GM12878 (cell line): ENCODE measurements around the gene UBASH3A.

ENCODE experiments used
- BMI1 ChIP-seq: fragments of 450-650 bp; IDR thresholded peaks from 2 replicates; pipeline ENCODE4 v1.6.1; 2016; ENCODE audit warnings: mild to moderate bottlenecking, moderate library complexity, borderline replicate concordance
- CTCF ChIP-seq, 3 experiments: IDR thresholded peaks in 2 of 3; conservative IDR thresholded peaks in 1 of 3; 2 replicates each; pipeline ENCODE4 v1.5.1; 2011; ENCODE audit warnings: low read depth in 3 of 3, low read length in 3 of 3, mild to moderate bottlenecking in 3 of 3, control low read depth in 2 of 3, moderate library complexity in 2 of 3, inconsistent platforms in 1 of 3, mixed read lengths in 1 of 3; ENCODE audit not compliant: control insufficient read depth in 2 of 3, insufficient read depth in 1 of 3; ENCODE audit errors: extremely low read depth in 1 of 3
- E2F4 ChIP-seq: IDR thresholded peaks from 2 replicates; pipeline ENCODE4 v1.6.1; 2012; ENCODE audit warnings: low read depth, low read length, improper control_type of control experiment
- FOS ChIP-seq: IDR thresholded peaks from 3 replicates; pipeline ENCODE4 v1.6.1; 2011; ENCODE audit warnings: borderline replicate concordance; ENCODE audit not compliant: insufficient read length; ENCODE audit errors: extremely low read depth
- NFYB ChIP-seq: IDR thresholded peaks from 2 replicates; pipeline ENCODE4 v1.6.1; 2011; ENCODE audit warnings: low read depth, mild to moderate bottlenecking, low read length, improper control_type of control experiment, moderate library complexity; ENCODE audit not compliant: insufficient read depth
- POLR2A ChIP-seq: IDR thresholded peaks from 2 replicates; pipeline ENCODE4 v1.6.1; 2011; ENCODE audit warnings: low read depth, mild to moderate bottlenecking, low read length
- TCF12 ChIP-seq: IDR thresholded peaks from 2 replicates; pipeline ENCODE4 v1.6.1; 2011; ENCODE audit warnings: low read depth, mild to moderate bottlenecking, low read length
- YY1 ChIP-seq: IDR thresholded peaks from 2 replicates; pipeline ENCODE4 v1.6.1; 2011; ENCODE audit warnings: low read depth, mild to moderate bottlenecking, low read length
- ZBTB33 ChIP-seq: fragments of 450-650 bp; IDR thresholded peaks from 2 replicates; pipeline ENCODE4 v1.6.1; 2017; ENCODE audit warnings: mild to moderate bottlenecking
- ZZZ3 ChIP-seq: IDR thresholded peaks from 2 replicates; pipeline ENCODE4 v1.6.1; 2011; ENCODE audit warnings: low read depth; ENCODE audit not compliant: control insufficient read depth, insufficient read length
- TF ChIP-seq, protein P1 (sequence below): fragments of 450-650 bp; IDR thresholded peaks from 2 replicates; pipeline ENCODE4 v1.6.1; 2018; ENCODE audit warnings: mild to moderate bottlenecking, low read depth, moderate library complexity; ENCODE audit not compliant: partially characterized antibody
- TF ChIP-seq, protein P2 (sequence below): IDR thresholded peaks from 2 replicates; pipeline ENCODE4 v1.6.1; 2011; ENCODE audit warnings: borderline replicate concordance, low read depth, mild to moderate bottlenecking, moderate library complexity, mixed read lengths, low read length; ENCODE audit not compliant: insufficient read depth; ENCODE audit errors: extremely low read length
- TF ChIP-seq, protein P3 (sequence below): IDR thresholded peaks from 2 replicates; pipeline ENCODE4 v1.6.1; 2012; ENCODE audit warnings: low read depth, low read length, improper control_type of control experiment

DNA sequence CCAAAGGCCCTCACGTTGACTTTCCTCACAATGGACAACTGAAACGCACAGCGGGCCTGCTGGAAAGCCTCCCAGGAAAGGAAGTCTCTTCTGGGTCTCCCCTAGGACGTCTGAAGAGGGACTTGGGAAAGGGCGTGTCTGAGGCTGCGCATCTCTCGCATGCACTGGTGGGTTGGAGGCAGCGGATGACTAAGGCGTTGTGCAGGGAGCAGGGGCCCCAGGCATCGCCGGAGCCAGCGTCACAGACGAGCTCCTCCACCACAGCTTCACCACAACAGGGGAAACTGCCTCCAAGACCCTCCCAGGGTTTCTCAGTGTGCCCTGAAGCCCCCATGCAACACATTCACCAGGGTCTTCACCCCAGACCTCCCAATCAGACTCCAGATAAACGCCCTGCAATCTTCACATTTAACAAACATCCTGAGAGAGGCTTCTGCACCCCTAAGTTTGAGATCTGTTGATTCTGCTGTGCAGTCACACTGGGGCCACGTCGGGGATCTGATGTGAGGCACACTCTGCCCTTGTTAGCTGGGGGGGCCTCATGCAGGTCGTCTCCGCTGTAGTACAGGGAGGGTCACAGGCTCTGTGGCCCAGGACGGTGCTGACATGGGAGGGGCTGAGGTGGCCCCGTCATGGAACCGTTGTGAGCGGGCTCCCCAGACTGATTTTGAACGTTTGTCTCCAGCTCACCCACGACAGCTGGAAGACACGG lies 30.4 kb upstream of the UBASH3A start:
- TF ChIP-seq FOS = no peak
- TF ChIP-seq, protein P1, sequence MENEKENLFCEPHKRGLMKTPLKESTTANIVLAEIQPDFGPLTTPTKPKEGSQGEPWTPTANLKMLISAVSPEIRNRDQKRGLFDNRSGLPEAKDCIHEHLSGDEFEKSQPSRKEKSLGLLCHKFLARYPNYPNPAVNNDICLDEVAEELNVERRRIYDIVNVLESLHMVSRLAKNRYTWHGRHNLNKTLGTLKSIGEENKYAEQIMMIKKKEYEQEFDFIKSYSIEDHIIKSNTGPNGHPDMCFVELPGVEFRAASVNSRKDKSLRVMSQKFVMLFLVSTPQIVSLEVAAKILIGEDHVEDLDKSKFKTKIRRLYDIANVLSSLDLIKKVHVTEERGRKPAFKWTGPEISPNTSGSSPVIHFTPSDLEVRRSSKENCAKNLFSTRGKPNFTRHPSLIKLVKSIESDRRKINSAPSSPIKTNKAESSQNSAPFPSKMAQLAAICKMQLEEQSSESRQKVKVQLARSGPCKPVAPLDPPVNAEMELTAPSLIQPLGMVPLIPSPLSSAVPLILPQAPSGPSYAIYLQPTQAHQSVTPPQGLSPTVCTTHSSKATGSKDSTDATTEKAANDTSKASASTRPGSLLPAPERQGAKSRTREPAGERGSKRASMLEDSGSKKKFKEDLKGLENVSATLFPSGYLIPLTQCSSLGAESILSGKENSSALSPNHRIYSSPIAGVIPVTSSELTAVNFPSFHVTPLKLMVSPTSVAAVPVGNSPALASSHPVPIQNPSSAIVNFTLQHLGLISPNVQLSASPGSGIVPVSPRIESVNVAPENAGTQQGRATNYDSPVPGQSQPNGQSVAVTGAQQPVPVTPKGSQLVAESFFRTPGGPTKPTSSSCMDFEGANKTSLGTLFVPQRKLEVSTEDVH = no peak
- TF ChIP-seq, protein P2, sequence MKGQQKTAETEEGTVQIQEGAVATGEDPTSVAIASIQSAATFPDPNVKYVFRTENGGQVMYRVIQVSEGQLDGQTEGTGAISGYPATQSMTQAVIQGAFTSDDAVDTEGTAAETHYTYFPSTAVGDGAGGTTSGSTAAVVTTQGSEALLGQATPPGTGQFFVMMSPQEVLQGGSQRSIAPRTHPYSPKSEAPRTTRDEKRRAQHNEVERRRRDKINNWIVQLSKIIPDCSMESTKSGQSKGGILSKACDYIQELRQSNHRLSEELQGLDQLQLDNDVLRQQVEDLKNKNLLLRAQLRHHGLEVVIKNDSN = no peak
- TF ChIP-seq CTCF (IDR thresholded peaks at IDR 0.05 in 2 of 3, conservative IDR thresholded peaks at IDR 0.05 in 1 of 3; ENCODE audit: control insufficient read depth in 2 of 3, extremely low read depth in 1 of 3, insufficient read depth in 1 of 3, low read depth in 3 of 3, low read length in 3 of 3) = no peak
- TF ChIP-seq YY1 = no peak
- TF ChIP-seq ZBTB33 = no peak
- no peak for TF ChIP-seq NFYB
- TF ChIP-seq ZZZ3 = no peak
- TF ChIP-seq E2F4 = no peak
- TF ChIP-seq, protein P3, sequence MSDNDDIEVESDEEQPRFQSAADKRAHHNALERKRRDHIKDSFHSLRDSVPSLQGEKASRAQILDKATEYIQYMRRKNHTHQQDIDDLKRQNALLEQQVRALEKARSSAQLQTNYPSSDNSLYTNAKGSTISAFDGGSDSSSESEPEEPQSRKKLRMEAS = no peak
- TF ChIP-seq TCF12 = no peak
- TF ChIP-seq POLR2A = no peak
- no peak for TF ChIP-seq BMI1
